IMR-90 (cell line): ENCODE data around the gene STIL. TPM values are rescaled to one million over a fixed set of nuclear protein-coding genes. Genes with fewer than 3 reads are reported as not detected.

Experiments
- ATAC-seq: fragments of 200-7000 bp; cut with Tn5 transposase; 2 replicates; pipeline ENCODE4 v1.9.1; 2020; ENCODE audit warnings: low read depth, mild to moderate bottlenecking, moderate library complexity
- BruUV-seq: library from RNA; stranded (reverse); fragments of 400-500 nt; replicated peaks from 2 replicates; lab custom pipeline; 2021; lab: Mats Ljungman, UMichigan
- CTCF ChIA-PET: fragments of 300-600 bp; formaldehyde crosslinking; extraction: SDS; loops from one replicate; lab custom pipeline; 2021; ENCODE audit warnings: antibody characterized with exemption; lab: Yijun Ruan, JAX
- POLR2A ChIA-PET: fragments of 300-600 bp; sonication (Branson Sonifier 250); formaldehyde crosslinking; loops from one replicate; lab custom pipeline; 2022; ENCODE audit warnings: antibody characterized with exemption; ENCODE audit not compliant: unreplicated experiment; lab: Charles Lee
- DNase-seq: peaks from one replicate; pipeline ENCODE4 v3.0.0; 2013
- H2AFZ ChIP-seq: replicated peaks from 2 replicates; pipeline ENCODE3; 2013; ENCODE audit warnings: low read length, mild to moderate bottlenecking; ENCODE audit not compliant: poor library complexity
- H2AK5ac ChIP-seq: 2 replicates; pipeline ENCODE4 v1.6.1; 2013; ENCODE audit warnings: low read depth, low read length, inconsistent platforms
- H2AK9ac ChIP-seq: replicated peaks from 2 replicates; pipeline ENCODE3; 2013; ENCODE audit warnings: mild to moderate bottlenecking, low read depth, low read length, moderate library complexity; ENCODE audit not compliant: poor library complexity
- H2BK120ac ChIP-seq: 2 replicates; pipeline ENCODE4 v1.6.1; 2013; ENCODE audit warnings: low read depth, low read length, inconsistent platforms
- H2BK15ac ChIP-seq: 3 replicates; pipeline ENCODE4 v1.6.1; 2013; ENCODE audit warnings: low read depth, low read length, inconsistent platforms
- H2BK20ac ChIP-seq: 2 replicates; pipeline ENCODE4 v1.6.1; 2013; ENCODE audit warnings: low read depth, mild to moderate bottlenecking, inconsistent platforms, low read length, moderate library complexity
- H2BK5ac ChIP-seq: 2 replicates; pipeline ENCODE4 v1.6.1; 2013; ENCODE audit warnings: mild to moderate bottlenecking, low read depth, low read length, inconsistent platforms; ENCODE audit not compliant: poor library complexity, severe bottlenecking
- H3K14ac ChIP-seq: replicated peaks from 2 replicates; pipeline ENCODE4 v1.6.1; 2013; ENCODE audit warnings: low read depth, low read length, inconsistent platforms
- H3K18ac ChIP-seq: 2 replicates; pipeline ENCODE4 v1.6.1; 2013; ENCODE audit warnings: low read depth, low read length, control low read depth
- H3K23ac ChIP-seq: 2 replicates; pipeline ENCODE4 v1.6.1; 2013; ENCODE audit warnings: low read depth, low read length, inconsistent platforms
- H3K27ac ChIP-seq: 2 replicates; pipeline ENCODE4 v1.5.1; 2013; ENCODE audit warnings: mild to moderate bottlenecking, control low read depth, low read length; ENCODE audit not compliant: insufficient read depth
- H3K27me3 ChIP-seq: 2 replicates; pipeline ENCODE4 v1.6.1; 2013; ENCODE audit warnings: low read length; ENCODE audit not compliant: control insufficient read depth, insufficient read depth
- H3K36me3 ChIP-seq: 2 replicates; pipeline ENCODE4 v1.6.1; 2013; ENCODE audit warnings: low read length, mixed read lengths; ENCODE audit not compliant: control insufficient read depth, insufficient read depth
- H3K4ac ChIP-seq: 2 replicates; pipeline ENCODE4 v1.6.1; 2013; ENCODE audit warnings: low read depth, low read length, inconsistent platforms
- H3K4me1 ChIP-seq: 2 replicates; pipeline ENCODE4 v1.6.1; 2013; ENCODE audit warnings: low read length, mixed read lengths; ENCODE audit not compliant: control insufficient read depth, insufficient read depth
- H3K4me2 ChIP-seq: 2 replicates; pipeline ENCODE4 v1.6.1; 2013; ENCODE audit warnings: low read depth, mild to moderate bottlenecking, control low read depth, low read length, moderate library complexity
- H3K4me3 ChIP-seq: 2 replicates; pipeline ENCODE4 v1.5.1; 2013; ENCODE audit warnings: low read depth, mild to moderate bottlenecking, control low read depth, low read length, moderate library complexity; ENCODE audit not compliant: insufficient read depth
- H3K56ac ChIP-seq: 2 replicates; pipeline ENCODE4 v1.6.1; 2013; ENCODE audit warnings: low read length, inconsistent platforms; ENCODE audit not compliant: insufficient read depth; ENCODE audit errors: extremely low read depth
- H3K79me1 ChIP-seq, 2 experiments: 2 replicates each; pipeline ENCODE4 v1.6.1; 2013; ENCODE audit warnings: low read length in 2 of 2, inconsistent platforms in 1 of 2, low read depth in 1 of 2
- H3K9ac ChIP-seq: 2 replicates; pipeline ENCODE4 v1.6.1; 2013; ENCODE audit warnings: low read depth, low read length, control low read depth
- H3K9me1 ChIP-seq: 2 replicates; pipeline ENCODE4 v1.6.1; 2013; ENCODE audit warnings: low read length, inconsistent platforms; ENCODE audit not compliant: insufficient read depth
- H3K9me3 ChIP-seq: 2 replicates; pipeline ENCODE4 v1.6.1; 2013; ENCODE audit warnings: low read length; ENCODE audit not compliant: control insufficient read depth, insufficient read depth
- H4K20me1 ChIP-seq: 2 replicates; pipeline ENCODE4 v1.6.1; 2013; ENCODE audit warnings: low read length, inconsistent platforms; ENCODE audit not compliant: insufficient read depth
- H4K5ac ChIP-seq: 2 replicates; pipeline ENCODE4 v1.6.1; 2013; ENCODE audit warnings: mild to moderate bottlenecking, low read depth, low read length, control low read depth
- H4K8ac ChIP-seq, 2 experiments: 2 replicates each; pipeline ENCODE4 v1.6.1; 2013; ENCODE audit warnings: low read depth in 2 of 2, low read length in 2 of 2, control low read depth in 1 of 2, inconsistent platforms in 1 of 2
- H4K91ac ChIP-seq: 2 replicates; pipeline ENCODE4 v1.6.1; 2013; ENCODE audit warnings: low read depth, low read length, inconsistent platforms; ENCODE audit not compliant: insufficient read depth
- BHLHE40 ChIP-seq: fragments of 150-350 bp; IDR thresholded peaks from 2 replicates; pipeline ENCODE4 v1.6.1; 2016; ENCODE audit warnings: mild to moderate bottlenecking, low read depth, low read length
- CEBPB ChIP-seq: IDR thresholded peaks from 2 replicates; pipeline ENCODE4 v1.6.1; 2012; ENCODE audit warnings: low read depth, low read length, improper control_type of control experiment
- ELK1 ChIP-seq: fragments of 150-350 bp; IDR thresholded peaks from 2 replicates; pipeline ENCODE4 v1.6.1; 2016; ENCODE audit warnings: low read depth, mild to moderate bottlenecking, low read length, moderate library complexity, borderline replicate concordance
- FOS ChIP-seq: fragments of 150-350 bp; IDR thresholded peaks from 2 replicates; pipeline ENCODE4 v1.6.1; 2016; ENCODE audit warnings: low read depth, low read length
- MAFK ChIP-seq: IDR thresholded peaks from 2 replicates; pipeline ENCODE4 v1.6.1; 2012; ENCODE audit warnings: low read depth, low read length, improper control_type of control experiment
- MAZ ChIP-seq: IDR thresholded peaks from 2 replicates; pipeline ENCODE4 v1.6.1; 2012; ENCODE audit warnings: low read depth, mild to moderate bottlenecking, low read length, improper control_type of control experiment, moderate library complexity, borderline replicate concordance
- MXI1 ChIP-seq: IDR thresholded peaks from 2 replicates; pipeline ENCODE4 v1.6.1; 2012; ENCODE audit warnings: low read depth, mild to moderate bottlenecking, low read length, moderate library complexity, borderline replicate concordance
- NFE2L2 ChIP-seq: fragments of 150-350 bp; IDR thresholded peaks from 2 replicates; pipeline ENCODE4 v1.6.1; 2016; ENCODE audit warnings: low read depth, mild to moderate bottlenecking, low read length
- POLR2A ChIP-seq: IDR thresholded peaks from 2 replicates; pipeline ENCODE4 v1.6.1; 2012; ENCODE audit warnings: mild to moderate bottlenecking, low read depth, low read length
- RAD21 ChIP-seq: IDR thresholded peaks from 2 replicates; pipeline ENCODE4 v1.6.1; 2012; ENCODE audit warnings: low read length, improper control_type of control experiment
- RCOR1 ChIP-seq: IDR thresholded peaks from 2 replicates; pipeline ENCODE4 v1.6.1; 2012; ENCODE audit warnings: mild to moderate bottlenecking, low read length, improper control_type of control experiment; ENCODE audit not compliant: insufficient replicate concordance
- USF2 ChIP-seq: fragments of 150-350 bp; IDR thresholded peaks from 2 replicates; pipeline ENCODE4 v1.6.1; 2017; ENCODE audit warnings: mild to moderate bottlenecking, antibody characterized with exemption, low read length, low read depth
- WGBS, 2 experiments: methylation state at CpG; one replicate each; pipeline versions ENCODE4 v1.1.5 to v1.1.7; 2013; ENCODE audit warnings: missing lambda C conversion rate in 2 of 2; ENCODE audit not compliant: insufficient read length in 1 of 2; ENCODE audit errors: extremely low coverage in 2 of 2; 5-methylcytosine and 5-hydroxymethylcytosine counted together
- dilution Hi-C: fragments of 300-500 bp; cut with HindIII; formaldehyde crosslinking; loops from one replicate; pipeline ENCODE4 v1.14.3; 2018; ENCODE audit warnings: low sequenced_read_pairs; ENCODE audit not compliant: unreplicated experiment
- in situ Hi-C: fragments of 300-500 bp; cut with MboI; formaldehyde crosslinking; loops from 3 replicates; pipeline ENCODE4 v1.14.3; 2019; ENCODE audit warnings: low sequenced_read_pairs, inconsistent platforms, mixed read lengths
- intact Hi-C: fragments of 100-400 bp; cut with micrococcal nuclease; formaldehyde crosslinking; loops from 2 replicates; pipeline ENCODE4 v1.10.0; 2022
- polyA plus RNA-seq, 3 experiments: library from polyadenylated mRNA; depleted of rRNA; stranded (reverse); fragments of >200 nt; gene quantifications; 2 replicates each; pipeline ENCODE4 v1.2.3, GENCODE V29; 2012; ENCODE audit warnings: low replicate concordance in 1 of 3
- total RNA-seq: library from RNA; depleted of rRNA; stranded (reverse); fragments of >200 nt; gene quantifications from 2 replicates; pipeline ENCODE4 v1.2.3, GENCODE V29; 2012

STIL gene
- total and polyA plus RNA-seq, 2 of the 4 experiments (the other 2 are of a cell fraction) = 6.8 to 17.2 TPM

DNA sequence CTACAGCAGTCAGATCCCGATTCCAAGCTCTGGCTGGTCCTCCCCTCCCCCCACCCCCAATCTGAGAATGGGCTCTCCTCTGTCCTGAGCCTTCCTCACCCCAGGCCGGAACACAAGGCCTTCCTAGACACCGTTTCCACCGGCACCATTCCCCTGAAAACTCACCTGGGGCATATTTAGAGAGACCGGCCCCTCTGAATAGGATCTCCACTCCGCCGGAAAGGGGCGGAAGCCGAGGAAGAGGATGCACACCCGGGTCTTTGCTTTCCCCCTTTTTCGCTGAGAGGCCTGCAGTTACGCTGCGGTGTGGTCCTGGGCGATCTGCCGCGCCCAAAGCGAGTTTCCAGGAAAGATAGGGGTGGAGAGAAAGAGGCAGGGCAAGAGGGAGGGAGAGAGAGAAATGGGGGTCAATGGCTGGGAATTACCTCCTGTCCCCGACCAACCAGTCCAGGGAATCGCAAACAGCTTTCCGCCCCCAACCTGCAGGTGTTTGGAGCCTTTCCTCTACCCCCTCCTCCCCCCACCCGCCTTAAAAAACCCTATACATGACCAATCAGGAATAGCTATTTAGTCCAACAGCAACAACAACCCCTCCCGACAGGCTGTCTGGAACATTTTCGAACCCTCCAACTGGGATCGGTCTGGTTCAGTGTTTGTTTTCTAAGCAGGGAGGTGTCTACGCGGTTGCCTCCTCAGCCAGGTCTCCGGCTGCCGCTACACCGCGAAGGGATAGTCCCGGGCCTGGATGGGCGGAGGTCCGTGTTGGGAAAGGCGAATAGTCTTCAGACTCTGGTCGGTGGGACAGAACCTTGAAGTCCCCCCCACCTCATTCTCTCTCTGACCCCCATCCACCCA, 84.7 kb downstream of the STIL start (continued):
- TF ChIP-seq CEBPB = no peak

GRCh38 chr1:47228644-47229030, 85.3 kb downstream of the STIL start:
- ATAC-seq = no peak
- in situ Hi-C loops = no loop called here
- no peak overlapping the region for H4K8ac ChIP-seq

More at GRCh38 chr1:47228644-47229030, 85.3 kb downstream of the STIL start:
- Histone ChIP-seq H3K56ac (no peak overlapping the region), H2AK9ac (no peak overlapping the region), H3K27ac (no peak overlapping the region), H3K36me3 (no peaks in the 10 kb centered on the region), H2BK120ac (no peak overlapping the region), H3K79me1 (no peaks in the 10 kb centered on the region), H3K4me3 (no peak overlapping the region), H3K4me2 (no peak overlapping the region), H2AK5ac (no peak overlapping the region), H2BK20ac (no peak overlapping the region), H4K20me1 (peaks cover 11% of the 10 kb centered on the region; the same call in 1 of the 2 replicates), H2AFZ (no peak overlapping the region), H3K18ac (no peak overlapping the region), H3K23ac (no peak overlapping the region), H3K4me1 (peaks cover 6% of the 10 kb centered on the region), H2BK5ac (no peak overlapping the region), H3K9me3 (peaks cover 21% of the 10 kb centered on the region), H4K91ac (no peak overlapping the region), H3K14ac (no peak overlapping the region), H3K4ac (no peak overlapping the region), H3K9me1 (no peaks in the 10 kb centered on the region; the same call in 1 of the 2 replicates), H2BK15ac (no peak overlapping the region), H4K5ac (no peak overlapping the region), H3K9ac (no peak overlapping the region), H3K27me3 (peaks cover 99% of the 10 kb centered on the region)
- 36% methylated on average over 8 of the region's 12 CpGs; no CpG with 5 or more reads in 1 of the 2 experiments for WGBS, 2 experiments
- no TSS peak for BruUV-seq
- TF ChIP-seq NFE2L2 (no peak), USF2 (no peak), MAZ (no peak), RAD21 (no peak), MXI1 (no peak), FOS (no peak), BHLHE40 (no peak), RCOR1 (no peak), ELK1 (no peak), POLR2A (no peak), MAFK (no peak)
- ChIA-PET CTCF (interaction anchor here (0.9 kb wide), 1 partner anchor 35 kb away, joined by 4 read pairs; no protein-coding TSS in a partner anchor), POLR2A (no interaction called here)
- DNase-seq = no peak
- intact Hi-C loops (no loop called here), dilution Hi-C loops (no loop called here)
